H9 (cell line): ENCODE results near the gene SMARCD3. TPM values are rescaled to one million over a fixed set of nuclear protein-coding genes. Genes with fewer than 3 reads are reported as not detected.

ENCODE experiments used
- DNase-seq: peaks from one replicate; pipeline ENCODE4 v3.0.0-alpha.2; 2017
- H2AFZ ChIP-seq: one replicate; pipeline ENCODE4 v1.6.1; 2013; ENCODE audit warnings: mild to moderate bottlenecking, low read length, control low read depth, moderate library complexity
- H2AK5ac ChIP-seq: 2 replicates; pipeline ENCODE4 v1.6.1; 2013; ENCODE audit warnings: low read length, control low read depth, mixed read lengths; ENCODE audit not compliant: insufficient read length
- H2BK120ac ChIP-seq: one replicate; pipeline ENCODE4 v1.6.1; 2013; ENCODE audit warnings: low read depth, mild to moderate bottlenecking, low read length, control low read depth, inconsistent platforms; ENCODE audit not compliant: poor library complexity, severe bottlenecking
- H2BK12ac ChIP-seq: 2 replicates; pipeline ENCODE4 v1.6.1; 2013; ENCODE audit warnings: low read length, control low read depth, mixed read lengths, low read depth; ENCODE audit not compliant: insufficient read length
- H2BK15ac ChIP-seq: 2 replicates; pipeline ENCODE4 v1.6.1; 2013; ENCODE audit warnings: low read depth, low read length, control low read depth
- H2BK20ac ChIP-seq: one replicate; pipeline ENCODE4 v1.6.1; 2013; ENCODE audit warnings: low read depth, mild to moderate bottlenecking, low read length, control low read depth, inconsistent platforms; ENCODE audit not compliant: poor library complexity, severe bottlenecking
- H2BK5ac ChIP-seq: 2 replicates; pipeline ENCODE4 v1.6.1; 2013; ENCODE audit warnings: low read length, control low read depth, mixed read lengths; ENCODE audit not compliant: insufficient read length
- H3K14ac ChIP-seq: 2 replicates; pipeline ENCODE4 v1.6.1; 2013; ENCODE audit warnings: low read length, control low read depth; ENCODE audit not compliant: insufficient read depth
- H3K18ac ChIP-seq: 2 replicates; pipeline ENCODE4 v1.6.1; 2013; ENCODE audit warnings: low read depth, mild to moderate bottlenecking, mixed read lengths, low read length, control low read depth; ENCODE audit not compliant: insufficient read length
- H3K23ac ChIP-seq: 2 replicates; pipeline ENCODE4 v1.6.1; 2013; ENCODE audit warnings: low read length, control low read depth, mixed read lengths, low read depth; ENCODE audit not compliant: insufficient read length
- H3K23me2 ChIP-seq: 2 replicates; pipeline ENCODE4 v1.6.1; 2013; ENCODE audit warnings: low read depth, mild to moderate bottlenecking, mixed read lengths, low read length, control low read depth; ENCODE audit not compliant: insufficient read length, poor library complexity, severe bottlenecking
- H3K27ac ChIP-seq: 2 replicates; pipeline ENCODE4 v1.5.1; 2013; ENCODE audit warnings: low read length, control low read depth, mixed read lengths, low read depth; ENCODE audit not compliant: insufficient read length
- H3K27me3 ChIP-seq: 2 replicates; pipeline ENCODE4 v1.6.1; 2013; ENCODE audit warnings: low read length, control low read depth, inconsistent platforms; ENCODE audit not compliant: insufficient read depth
- H3K4ac ChIP-seq: 2 replicates; pipeline ENCODE4 v1.6.1; 2013; ENCODE audit warnings: low read depth, mild to moderate bottlenecking, control low read depth, inconsistent platforms, low read length, moderate library complexity
- H3K4me1 ChIP-seq: 2 replicates; pipeline ENCODE4 v1.6.1; 2013; ENCODE audit warnings: low read length, control low read depth, inconsistent platforms; ENCODE audit not compliant: insufficient read depth
- H3K4me2 ChIP-seq: 2 replicates; pipeline ENCODE4 v1.6.1; 2013; ENCODE audit warnings: low read length, control low read depth, mixed read lengths; ENCODE audit not compliant: insufficient read length, insufficient read depth
- H3K56ac ChIP-seq: 2 replicates; pipeline ENCODE4 v1.6.1; 2013; ENCODE audit warnings: low read depth, mild to moderate bottlenecking, mixed read lengths, low read length, control low read depth; ENCODE audit not compliant: insufficient read length
- H3K79me1 ChIP-seq: 2 replicates; pipeline ENCODE4 v1.6.1; 2013; ENCODE audit warnings: low read depth, mild to moderate bottlenecking, moderate library complexity, low read length, control low read depth, inconsistent platforms; ENCODE audit not compliant: insufficient read depth, poor library complexity, severe bottlenecking
- H3K79me2 ChIP-seq: 2 replicates; pipeline ENCODE4 v1.6.1; 2013; ENCODE audit warnings: low read length, control low read depth, inconsistent platforms; ENCODE audit not compliant: insufficient read depth
- H3K9ac ChIP-seq: 2 replicates; pipeline ENCODE4 v1.6.1; 2013; ENCODE audit warnings: low read length, control low read depth, mixed read lengths; ENCODE audit not compliant: insufficient read length; ENCODE audit errors: extremely low read depth
- H3K9me3 ChIP-seq: one replicate; pipeline ENCODE4 v1.6.1; 2013; ENCODE audit warnings: low read depth, low read length, inconsistent platforms; ENCODE audit not compliant: control insufficient read depth
- H3T11ph ChIP-seq: one replicate; pipeline ENCODE4 v1.6.1; 2013; ENCODE audit warnings: mild to moderate bottlenecking, low read length, control low read depth, inconsistent platforms
- H4K20me1 ChIP-seq: one replicate; pipeline ENCODE4 v1.6.1; 2013; ENCODE audit not compliant: control insufficient read depth, insufficient read length, insufficient read depth
- H4K5ac ChIP-seq: 2 replicates; pipeline ENCODE4 v1.6.1; 2013; ENCODE audit warnings: low read depth, mild to moderate bottlenecking, mixed read lengths, low read length, control low read depth; ENCODE audit not compliant: insufficient read length
- H4K8ac ChIP-seq: replicated peaks from 2 replicates; pipeline ENCODE4 v1.6.1; 2013; ENCODE audit warnings: low read length, control low read depth, mixed read lengths, low read depth; ENCODE audit not compliant: insufficient read length
- H4K91ac ChIP-seq: 2 replicates; pipeline ENCODE4 v1.6.1; 2013; ENCODE audit warnings: low read depth, mild to moderate bottlenecking, moderate library complexity, mixed read lengths, low read length, control low read depth; ENCODE audit not compliant: insufficient read length
- H3K27ac Mint-ChIP-seq, 3 experiments: 2 replicates in 2 of 3; 3 replicates in 1 of 3; pipeline ENCODE4 v1.8.0; 2020 to 2021; ENCODE audit warnings: mixed read lengths in 3 of 3, mild to moderate bottlenecking in 1 of 3, moderate library complexity in 1 of 3
- H3K27me3 Mint-ChIP-seq: 2 replicates; pipeline ENCODE4 v1.8.0; 2021; ENCODE audit warnings: low read depth, mild to moderate bottlenecking, moderate library complexity, mixed read lengths
- H3K36me3 Mint-ChIP-seq, 3 experiments: 2 replicates in 2 of 3; 3 replicates in 1 of 3; pipeline ENCODE4 v1.8.0; 2020 to 2021; ENCODE audit warnings: low read depth in 3 of 3, mixed read lengths in 3 of 3; ENCODE audit not compliant: insufficient read depth in 1 of 3
- H3K4me1 Mint-ChIP-seq, 2 experiments: 2 replicates each; pipeline ENCODE4 v1.8.0; 2020; ENCODE audit warnings: mixed read lengths in 2 of 2
- H3K4me3 Mint-ChIP-seq, 2 experiments: 2 replicates in 1 of 2; 3 replicates in 1 of 2; pipeline ENCODE4 v1.8.0; 2020 to 2021; ENCODE audit warnings: mild to moderate bottlenecking in 2 of 2, mixed read lengths in 2 of 2, moderate library complexity in 1 of 2
- H3K9me3 Mint-ChIP-seq, 2 experiments: 2 replicates in 1 of 2; 3 replicates in 1 of 2; pipeline ENCODE4 v1.8.0; 2020; ENCODE audit warnings: mild to moderate bottlenecking in 2 of 2, mixed read lengths in 2 of 2, moderate library complexity in 1 of 2
- WGBS: extraction: QIAGEN DNeasy Blood & Tissue Kit; methylation state at CpG from one replicate; pipeline ENCODE4 v1.1.7; 2013; ENCODE audit warnings: missing lambda C conversion rate, low lambda C conversion rate, mixed read lengths; ENCODE audit not compliant: insufficient read length; ENCODE audit errors: extremely low coverage; 5-methylcytosine and 5-hydroxymethylcytosine counted together
- total RNA-seq: library from RNA; stranded (reverse); gene quantifications from 2 replicates; pipeline ENCODE4 v1.2.1, GENCODE V29; 2021
- TF ChIP-seq, protein P1 (sequence below): fragments of 200-600 bp; sonication (generic); conservative IDR thresholded peaks from 3 replicates; pipeline ENCODE4 v1.8.0; 2021; ENCODE audit warnings: antibody characterized with exemption, mild to moderate bottlenecking

Gene SMARCD3
- total RNA-seq, 1 experiment from 2014 or later: 5.0 TPM

DNA sequence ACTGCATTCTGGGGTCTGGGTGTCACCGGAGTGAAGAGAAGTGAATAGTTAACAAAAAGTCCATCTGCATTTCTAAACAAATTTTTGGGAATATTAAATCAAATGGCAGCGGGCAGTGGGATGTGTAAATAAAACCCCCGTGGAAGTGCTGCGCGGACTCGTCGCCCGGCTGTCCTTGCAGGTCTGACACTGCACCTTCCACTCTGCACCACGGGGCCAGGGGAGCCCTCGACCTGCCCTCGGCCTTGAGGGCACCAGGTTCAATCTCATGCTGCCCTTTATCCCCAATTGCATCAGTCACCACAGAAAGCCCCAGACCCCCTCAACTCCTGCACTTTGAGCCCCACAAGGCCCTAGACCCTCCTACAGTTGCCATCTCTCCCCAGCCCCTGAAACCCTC is 6.4 kb upstream of the SMARCD3 start:
- TF ChIP-seq, protein P1, sequence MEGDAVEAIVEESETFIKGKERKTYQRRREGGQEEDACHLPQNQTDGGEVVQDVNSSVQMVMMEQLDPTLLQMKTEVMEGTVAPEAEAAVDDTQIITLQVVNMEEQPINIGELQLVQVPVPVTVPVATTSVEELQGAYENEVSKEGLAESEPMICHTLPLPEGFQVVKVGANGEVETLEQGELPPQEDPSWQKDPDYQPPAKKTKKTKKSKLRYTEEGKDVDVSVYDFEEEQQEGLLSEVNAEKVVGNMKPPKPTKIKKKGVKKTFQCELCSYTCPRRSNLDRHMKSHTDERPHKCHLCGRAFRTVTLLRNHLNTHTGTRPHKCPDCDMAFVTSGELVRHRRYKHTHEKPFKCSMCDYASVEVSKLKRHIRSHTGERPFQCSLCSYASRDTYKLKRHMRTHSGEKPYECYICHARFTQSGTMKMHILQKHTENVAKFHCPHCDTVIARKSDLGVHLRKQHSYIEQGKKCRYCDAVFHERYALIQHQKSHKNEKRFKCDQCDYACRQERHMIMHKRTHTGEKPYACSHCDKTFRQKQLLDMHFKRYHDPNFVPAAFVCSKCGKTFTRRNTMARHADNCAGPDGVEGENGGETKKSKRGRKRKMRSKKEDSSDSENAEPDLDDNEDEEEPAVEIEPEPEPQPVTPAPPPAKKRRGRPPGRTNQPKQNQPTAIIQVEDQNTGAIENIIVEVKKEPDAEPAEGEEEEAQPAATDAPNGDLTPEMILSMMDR: no peak
- Histone ChIP-seq H4K20me1 (no peaks in the 10 kb centered on the region), H3K23ac (no peak overlapping the region), H3K4ac (no peak overlapping the region), H3K27ac (no peak overlapping the region), H3T11ph (no peak overlapping the region), H2AFZ (no peak overlapping the region), H2BK15ac (no peak overlapping the region), H2AK5ac (no peak overlapping the region), H2BK20ac (no peak overlapping the region), H2BK5ac (no peak overlapping the region), H3K27me3 (peaks cover 7% of the 10 kb centered on the region; the same call in 1 of the 2 replicates), H3K79me2 (no peaks in the 10 kb centered on the region), H3K14ac (no peak overlapping the region), H3K4me1 (peaks cover 6% of the 10 kb centered on the region; the same call in 1 of the 2 replicates), H3K9ac (no peak overlapping the region), H2BK120ac (no peak overlapping the region), H3K18ac (no peak overlapping the region), H3K4me2 (no peak overlapping the region), H4K91ac (no peak overlapping the region), H3K9me3 (no peaks in the 10 kb centered on the region), H3K56ac (no peak overlapping the region), H2BK12ac (no peak overlapping the region), H4K8ac (no peak overlapping the region), H4K5ac (no peak overlapping the region), H3K23me2 (peaks cover 11% of the 10 kb centered on the region), H3K79me1 (no peaks in the 10 kb centered on the region)
- Mint-ChIP-seq H3K27ac (peak overlapping the region in 1 of 3 experiments; percentile 55; a peak in 1 of 7 replicates), H3K36me3 (no peaks in the 10 kb centered on the region; a peak in 1 of 7 replicates), H3K4me3 (no peak overlapping the region; a peak in 1 of 5 replicates), H3K9me3 (no peaks in the 10 kb centered on the region; a peak in 1 of 5 replicates), H3K4me1 (peaks cover 26 to 45% of the 10 kb centered on the region in 2 experiments), H3K27me3 (peaks cover 85% of the 10 kb centered on the region)
- DNase-seq: no peak
- no CpG with 5 or more reads among the region's 11 CpGs for WGBS
